Osteoblast (primary cell): Measurements from ENCODE around the gene PRAC1. TPM values are rescaled to one million over a fixed set of nuclear protein-coding genes. Genes with fewer than 3 reads are reported as not detected.

Source experiments
- DNase-seq: peaks from one replicate; pipeline ENCODE4 v3.0.0; 2011; ENCODE audit warnings: low spot score, mixed read lengths; ENCODE audit not compliant: insufficient read length; ENCODE audit errors: missing footprints
- H2AFZ ChIP-seq: 2 replicates; pipeline ENCODE4 v1.6.0; 2011; ENCODE audit warnings: mild to moderate bottlenecking, low read length
- H3K27ac ChIP-seq: 2 replicates; pipeline ENCODE4 v1.5.1; 2011; ENCODE audit warnings: mild to moderate bottlenecking, low read depth, low read length, moderate library complexity
- H3K27me3 ChIP-seq: 2 replicates; pipeline ENCODE4 v1.6.0; 2012; ENCODE audit warnings: mild to moderate bottlenecking, control low read depth, inconsistent platforms, low read length, moderate library complexity; ENCODE audit not compliant: insufficient read depth
- H3K36me3 ChIP-seq: 2 replicates; pipeline ENCODE4 v1.5.1; 2011; ENCODE audit warnings: mild to moderate bottlenecking, low read length, control low read depth, moderate library complexity; ENCODE audit not compliant: insufficient read depth
- H3K4me1 ChIP-seq: 2 replicates; pipeline ENCODE4 v1.5.1; 2011; ENCODE audit warnings: mild to moderate bottlenecking, low read length, control low read depth, moderate library complexity; ENCODE audit not compliant: insufficient read depth
- H3K4me2 ChIP-seq: 2 replicates; pipeline ENCODE4 v1.6.0; 2011; ENCODE audit warnings: mild to moderate bottlenecking, low read length; ENCODE audit not compliant: insufficient read depth
- H3K4me3 ChIP-seq: fragments of 200-600 bp; sonication (generic); 3 replicates; pipeline ENCODE4 v1.5.1; 2012; ENCODE audit warnings: mild to moderate bottlenecking, low read length, inconsistent platforms; ENCODE audit not compliant: insufficient read depth
- H3K79me2 ChIP-seq: 2 replicates; pipeline ENCODE4 v1.6.0; 2012; ENCODE audit warnings: mild to moderate bottlenecking, low read length, control low read depth, inconsistent platforms; ENCODE audit not compliant: insufficient read depth
- H3K9me3 ChIP-seq: 2 replicates; pipeline ENCODE4 v1.5.1; 2011; ENCODE audit warnings: low read depth, low read length, control low read depth
- H4K20me1 ChIP-seq: 2 replicates; pipeline ENCODE4 v1.6.0; 2012; ENCODE audit warnings: mild to moderate bottlenecking, low read length, control low read depth; ENCODE audit not compliant: insufficient read depth
- total RNA-seq: library from RNA; depleted of rRNA; stranded (reverse); fragments of >200 nt; gene quantifications from 2 replicates; pipeline ENCODE4 v1.2.3, GENCODE V29; 2012
- TF ChIP-seq, protein P1 (sequence below): IDR thresholded peaks from 2 replicates; pipeline ENCODE4 v1.5.1; 2011; ENCODE audit warnings: mild to moderate bottlenecking, low read depth, low read length, moderate library complexity; ENCODE audit errors: extremely low read depth

Gene PRAC1
- total RNA-seq, 1 donor = not detected

DNA sequence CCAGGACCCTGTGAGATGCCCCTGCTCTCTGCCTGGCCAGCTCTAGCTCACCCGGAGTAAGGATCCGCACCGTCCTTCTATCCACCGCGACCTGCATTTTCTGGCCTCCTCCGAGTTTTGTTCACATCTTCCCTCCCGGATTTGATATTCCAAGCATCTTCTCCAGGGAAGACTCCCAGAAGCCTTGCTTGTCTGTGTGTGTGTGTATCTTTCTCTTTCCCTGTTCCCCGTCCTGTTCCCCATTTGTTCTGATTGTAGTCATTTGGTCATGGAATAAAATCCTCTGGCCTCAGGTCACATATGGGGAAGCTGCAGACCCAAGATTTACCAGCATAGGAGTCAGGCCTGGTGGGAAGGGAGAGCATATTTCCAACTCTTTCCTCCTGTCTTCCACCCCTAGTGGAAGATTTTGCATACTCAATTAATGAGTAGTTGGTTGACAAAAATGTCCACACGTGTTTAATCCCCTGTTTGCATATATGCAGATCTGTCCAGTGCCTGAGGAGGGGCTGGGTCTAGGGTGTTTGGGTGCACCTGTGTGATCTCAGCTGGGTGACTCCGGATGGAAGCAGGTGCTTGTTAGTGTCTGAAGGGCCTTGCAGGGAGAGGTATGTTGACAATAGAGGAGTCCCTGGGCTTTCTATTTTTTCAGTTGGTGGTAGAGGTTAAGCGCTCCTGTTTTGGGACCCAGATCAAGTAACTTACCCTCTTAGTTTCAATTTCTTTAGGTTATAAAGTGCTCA, 1.9 kb downstream of the PRAC1 start:
- DNase-seq = no peak
- no peak overlapping the region for H3K4me2 ChIP-seq

DNA sequence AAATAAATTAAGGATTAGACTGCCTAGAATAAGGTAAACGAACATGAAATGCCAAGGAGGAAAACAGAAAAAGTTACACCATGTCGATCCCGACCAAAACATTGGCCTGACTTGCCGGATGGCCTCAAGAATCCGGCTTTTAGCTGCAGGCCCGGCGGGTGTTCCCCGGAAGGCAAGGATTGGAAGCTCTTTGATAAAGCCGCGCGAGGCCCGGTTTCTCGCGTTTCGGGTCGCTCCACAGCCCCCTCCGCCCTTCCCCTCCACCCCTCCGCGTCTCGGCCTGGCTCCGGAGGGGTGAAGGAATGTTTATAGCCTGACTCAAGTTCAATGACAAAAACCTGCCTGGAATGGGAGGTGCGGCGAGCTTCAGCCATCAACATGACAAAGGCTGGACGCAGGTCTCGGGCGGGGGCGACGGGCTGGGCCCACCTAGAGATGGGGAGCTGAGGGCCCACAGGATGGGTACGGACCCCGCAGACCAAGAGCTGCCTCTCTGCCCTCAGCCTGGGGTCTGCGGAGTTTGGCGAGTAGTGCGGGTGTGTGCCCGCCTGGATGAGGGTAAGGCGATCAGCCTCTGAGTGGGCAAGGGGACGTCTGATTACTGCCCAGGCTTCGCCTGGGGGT, 2.6 kb downstream of the PRAC1 start:
- no peak for DNase-seq
- peaks cover under 1% of the 10 kb centered on the region for H3K4me1 ChIP-seq
- no peak overlapping the region for H2AFZ ChIP-seq
- peaks cover 94% of the 10 kb centered on the region for H3K27me3 ChIP-seq
- H3K4me2 ChIP-seq = no peak overlapping the region
- H3K36me3 ChIP-seq = no peaks in the 10 kb centered on the region
- no peak overlapping the region for H3K4me3 ChIP-seq
- TF ChIP-seq, protein P1, sequence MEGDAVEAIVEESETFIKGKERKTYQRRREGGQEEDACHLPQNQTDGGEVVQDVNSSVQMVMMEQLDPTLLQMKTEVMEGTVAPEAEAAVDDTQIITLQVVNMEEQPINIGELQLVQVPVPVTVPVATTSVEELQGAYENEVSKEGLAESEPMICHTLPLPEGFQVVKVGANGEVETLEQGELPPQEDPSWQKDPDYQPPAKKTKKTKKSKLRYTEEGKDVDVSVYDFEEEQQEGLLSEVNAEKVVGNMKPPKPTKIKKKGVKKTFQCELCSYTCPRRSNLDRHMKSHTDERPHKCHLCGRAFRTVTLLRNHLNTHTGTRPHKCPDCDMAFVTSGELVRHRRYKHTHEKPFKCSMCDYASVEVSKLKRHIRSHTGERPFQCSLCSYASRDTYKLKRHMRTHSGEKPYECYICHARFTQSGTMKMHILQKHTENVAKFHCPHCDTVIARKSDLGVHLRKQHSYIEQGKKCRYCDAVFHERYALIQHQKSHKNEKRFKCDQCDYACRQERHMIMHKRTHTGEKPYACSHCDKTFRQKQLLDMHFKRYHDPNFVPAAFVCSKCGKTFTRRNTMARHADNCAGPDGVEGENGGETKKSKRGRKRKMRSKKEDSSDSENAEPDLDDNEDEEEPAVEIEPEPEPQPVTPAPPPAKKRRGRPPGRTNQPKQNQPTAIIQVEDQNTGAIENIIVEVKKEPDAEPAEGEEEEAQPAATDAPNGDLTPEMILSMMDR = no peak
- no peak overlapping the region for H3K27ac ChIP-seq
- H4K20me1 ChIP-seq = no peaks in the 10 kb centered on the region
- no peaks in the 10 kb centered on the region for H3K9me3 ChIP-seq
- H3K79me2 ChIP-seq = no peaks in the 10 kb centered on the region

More for the DNA sequence above, 1.9 kb downstream of the PRAC1 start:
- H3K27ac ChIP-seq = no peak overlapping the region
- no peaks in the 10 kb centered on the region for H3K79me2 ChIP-seq
- no peaks in the 10 kb centered on the region for H3K9me3 ChIP-seq
- TF ChIP-seq, protein P1 = no peak
- no peak overlapping the region for H3K4me3 ChIP-seq
- peaks cover 99% of the 10 kb centered on the region for H3K27me3 ChIP-seq
- no peaks in the 10 kb centered on the region for H4K20me1 ChIP-seq
- H2AFZ ChIP-seq = no peak overlapping the region
- H3K4me1 ChIP-seq = peaks cover 5% of the 10 kb centered on the region
- H3K36me3 ChIP-seq = no peaks in the 10 kb centered on the region

DNA sequence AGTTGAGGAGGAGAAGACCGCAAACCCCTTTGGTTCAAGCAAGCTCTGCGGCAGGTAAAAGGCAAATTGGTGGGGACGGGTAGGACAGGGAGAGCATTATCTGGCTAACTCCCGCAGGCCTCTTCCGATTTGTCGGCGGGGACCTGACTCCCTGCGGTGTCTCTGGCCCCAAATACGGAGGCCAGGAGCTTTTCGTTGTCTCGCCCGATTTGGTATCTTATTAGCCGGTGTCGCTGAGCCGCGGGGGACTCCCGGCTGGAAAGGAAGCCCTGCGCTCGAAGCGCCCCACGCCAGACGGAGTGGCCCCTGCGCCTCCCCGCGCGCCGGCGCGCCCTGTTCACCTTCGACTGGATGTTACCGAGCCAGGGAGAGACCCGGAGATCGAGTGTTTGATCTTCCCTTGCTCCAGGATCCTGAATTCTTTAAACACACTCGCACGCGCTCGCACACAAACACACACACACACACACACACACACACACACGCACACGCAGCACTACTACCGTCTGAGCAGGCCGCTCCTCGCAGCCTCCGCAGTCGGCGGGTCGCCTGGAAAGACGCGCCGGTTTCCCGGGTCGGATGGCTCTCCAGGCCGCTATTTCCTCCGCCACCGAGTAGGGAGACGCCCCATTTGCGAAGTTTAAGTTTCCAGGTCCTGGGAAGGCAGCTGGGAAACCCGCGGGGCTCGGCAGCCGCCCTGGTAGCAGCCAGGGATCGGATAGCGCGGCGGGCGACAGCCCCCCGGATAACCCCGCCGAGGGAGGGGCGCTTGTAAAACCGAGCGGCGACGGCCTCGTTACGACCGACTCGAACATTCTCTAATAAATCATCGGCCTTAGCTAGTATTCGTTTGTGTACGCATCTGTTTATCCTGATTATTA, 3.3 kb downstream of the PRAC1 start:
- Histone ChIP-seq H3K27ac (no peak overlapping the region), H2AFZ (no peak overlapping the region), H3K27me3 (peaks cover 86% of the 10 kb centered on the region), H3K9me3 (no peaks in the 10 kb centered on the region), H3K4me2 (no peak overlapping the region), H3K79me2 (no peaks in the 10 kb centered on the region), H3K4me1 (no peaks in the 10 kb centered on the region), H3K36me3 (no peaks in the 10 kb centered on the region), H3K4me3 (no peak overlapping the region), H4K20me1 (no peaks in the 10 kb centered on the region)
- TF ChIP-seq, protein P1 = no peak
- no peak for DNase-seq
